CD4-positive, alpha-beta memory T cell (primary cell): ENCODE data around the gene LRRN1. TPM values are rescaled to one million over a fixed set of nuclear protein-coding genes. Genes with fewer than 3 reads are reported as not detected.
"Not testable (repeated sequence)": the region's sequence is repeated elsewhere in the genome, so short reads cannot be mapped to it uniquely, and the experiment has no call there.

Experiments used
- CTCF ChIA-PET: fragments of 350-600 bp; sonication (Branson Sonifier 250); formaldehyde crosslinking; loops from one replicate; lab custom pipeline; 2021; ENCODE audit warnings: inconsistent platforms; ENCODE audit not compliant: partially characterized antibody; lab: Charles Lee
- POLR2A ChIA-PET: fragments of 350-600 bp; sonication (Branson Sonifier 250); formaldehyde crosslinking; loops from one replicate; lab custom pipeline; 2021; ENCODE audit not compliant: partially characterized antibody; lab: Charles Lee
- DNase-seq, 5 donors: peaks; one replicate each; pipeline versions ENCODE4 v3.0.0 to v3.0.0-alpha.2; 2020 to 2022; ENCODE audit warnings: mixed read lengths in 1 of 5
- H3K27ac ChIP-seq: one replicate; pipeline ENCODE4 v1.7.0; 2013; ENCODE audit warnings: low read depth, low read length
- H3K27me3 ChIP-seq: 2 replicates; pipeline ENCODE4 v1.7.0; 2013; ENCODE audit warnings: mild to moderate bottlenecking, low read length, moderate library complexity; ENCODE audit not compliant: insufficient read depth
- H3K36me3 ChIP-seq: 2 replicates; pipeline ENCODE4 v1.7.0; 2013; ENCODE audit warnings: mild to moderate bottlenecking, low read length, moderate library complexity; ENCODE audit not compliant: insufficient read depth
- H3K4me1 ChIP-seq: 2 replicates; pipeline ENCODE4 v1.7.0; 2013; ENCODE audit warnings: mild to moderate bottlenecking, low read length, moderate library complexity; ENCODE audit not compliant: insufficient read depth
- H3K4me3 ChIP-seq, 2 donors: one replicate each; pipeline ENCODE4 v1.7.0; 2013; ENCODE audit warnings: low read length in 2 of 2, mild to moderate bottlenecking in 1 of 2
- H3K9me3 ChIP-seq, 2 donors: one replicate each; pipeline ENCODE4 v1.7.0; 2013; ENCODE audit warnings: low read length in 2 of 2, control low read depth in 1 of 2; ENCODE audit not compliant: control insufficient read depth in 1 of 2
- H3K27ac Mint-ChIP-seq, 7 donors: one replicate each; pipeline ENCODE4 v1.8.0; 2020 to 2021; ENCODE audit warnings: mixed read lengths in 7 of 7, mild to moderate bottlenecking in 6 of 7, inconsistent platforms in 3 of 7, moderate library complexity in 3 of 7
- H3K27me3 Mint-ChIP-seq, 2 donors: one replicate each; pipeline ENCODE4 v1.8.0; 2020 to 2021; ENCODE audit warnings: mixed read lengths in 2 of 2
- H3K36me3 Mint-ChIP-seq, 2 donors: one replicate each; pipeline ENCODE4 v1.8.0; 2020 to 2021; ENCODE audit warnings: mixed read lengths in 2 of 2, inconsistent platforms in 1 of 2, mild to moderate bottlenecking in 1 of 2
- H3K4me1 Mint-ChIP-seq, 4 donors: one replicate each; pipeline ENCODE4 v1.8.0; 2020 to 2021; ENCODE audit warnings: mixed read lengths in 4 of 4, mild to moderate bottlenecking in 1 of 4
- H3K4me3 Mint-ChIP-seq, 8 donors: one replicate each; pipeline ENCODE4 v1.8.0; 2020 to 2021; ENCODE audit warnings: mixed read lengths in 8 of 8, mild to moderate bottlenecking in 7 of 8, moderate library complexity in 6 of 8, inconsistent platforms in 3 of 8
- H3K9me3 Mint-ChIP-seq, 8 donors: one replicate each; pipeline ENCODE4 v1.8.0; 2020 to 2021; ENCODE audit warnings: mixed read lengths in 8 of 8, mild to moderate bottlenecking in 5 of 8, inconsistent platforms in 3 of 8, moderate library complexity in 1 of 8
- intact Hi-C: fragments of 100-400 bp; cut with micrococcal nuclease; formaldehyde crosslinking; loops from one replicate; pipeline ENCODE4 v1.15.1; 2023
- polyA plus RNA-seq, 2 donors: library from polyadenylated mRNA; unstranded; fragments of 300-500 nt; fragmentation: Illumina TruSeq; gene quantifications; one replicate each; pipeline ENCODE4 v1.2.3, GENCODE V29; 2021
- total RNA-seq, 2 experiments: library from RNA; stranded (reverse); gene quantifications; one replicate each; pipeline ENCODE4 v1.2.3, GENCODE V29; 2021

LRRN1 gene
- total and polyA plus RNA-seq, 4 experiments from 2014 or later = 0.17 to 0.23 (median 0.22) TPM; not detected in 1

GRCh38 chr3:3887311-3887710 lies 88.1 kb downstream of the LRRN1 start:
- intact Hi-C loops, H3K4me3 ChIP-seq, H3K4me1 ChIP-seq, H3K27me3 ChIP-seq, H3K36me3 ChIP-seq, DNase-seq, H3K27ac ChIP-seq, H3K4me3 Mint-ChIP-seq, H3K27ac Mint-ChIP-seq, H3K27me3 Mint-ChIP-seq, CTCF ChIA-PET, H3K36me3 Mint-ChIP-seq, H3K9me3 ChIP-seq, H3K4me1 Mint-ChIP-seq, POLR2A ChIA-PET: not testable (repeated sequence)
- H3K9me3 Mint-ChIP-seq = peaks cover 0 to 71% (median 50%) of the 10 kb centered on the region in 8 donors

- intact Hi-C loops = no loop called here
- H3K27me3 ChIP-seq = no peaks in the 10 kb centered on the region
- no peaks in the 10 kb centered on the region for H3K27me3 Mint-ChIP-seq
- H3K4me3 Mint-ChIP-seq = no peak overlapping the region
- no peaks in the 10 kb centered on the region for H3K9me3 ChIP-seq
- CTCF ChIA-PET = no interaction called here
- H3K4me1 Mint-ChIP-seq = no peaks in the 10 kb centered on the region
- H3K36me3 Mint-ChIP-seq = peaks cover 1 to 6% of the 10 kb centered on the region in 2 donors
- no peaks in the 10 kb centered on the region for H3K36me3 ChIP-seq
- no peak overlapping the region for H3K27ac Mint-ChIP-seq
- H3K4me1 ChIP-seq = no peaks in the 10 kb centered on the region
- no peak for DNase-seq
- POLR2A ChIA-PET = no interaction called here
- H3K27ac ChIP-seq = no peak overlapping the region
- no peak overlapping the region for H3K4me3 ChIP-seq
- H3K9me3 Mint-ChIP-seq = peaks cover 0 to 39% (median 35%) of the 10 kb centered on the region in 8 donors
Measured at GRCh38 chr3:3893590-3893989, 94.4 kb downstream of the LRRN1 start.
